SIG-M5 treated with dmso at 0.1 percent for 504 hours (cell line): ENCODE measurements around the gene DUS3L.
"Not testable (repeated sequence)": the region's sequence is repeated elsewhere in the genome, so short reads cannot be mapped to it uniquely, and the experiment has no call there.

ENCODE experiments used
- DNase-seq: peaks from one replicate; lab custom pipeline; 2025; ENCODE audit not compliant: unreplicated experiment; lab: John Stamatoyannopoulos, UW

The DUS3L gene

GRCh38 chr19:5775668-5776309, 15.2 kb downstream of the DUS3L start:
- no peak for DNase-seq

GRCh38 chr19:5774921-5775320, 16.0 kb downstream of the DUS3L start:
- DNase-seq: no peak

GRCh38 chr19:5773276-5773675, 17.7 kb downstream of the DUS3L start:
- no peak for DNase-seq

GRCh38 chr19:5772416-5772815, 18.5 kb downstream of the DUS3L start:
- no peak for DNase-seq

- no peak for DNase-seq
Measured at GRCh38 chr19:5767949-5768348, 23.0 kb downstream of the DUS3L start.

- DNase-seq: no peak
Measured at GRCh38 chr19:5765220-5765619, 25.7 kb downstream of the DUS3L start.

GRCh38 chr19:5762608-5763217, 28.2 kb downstream of the DUS3L start:
- no peak for DNase-seq

GRCh38 chr19:5753743-5754142, 37.2 kb downstream of the DUS3L start:
- no peak for DNase-seq

- DNase-seq: no peak
Measured at GRCh38 chr19:5751709-5752108, 39.3 kb downstream of the DUS3L start.

- DNase-seq: no peak
Measured at GRCh38 chr19:5749505-5749904, 41.5 kb downstream of the DUS3L start.

GRCh38 chr19:5748920-5749319, 42.0 kb downstream of the DUS3L start:
- DNase-seq: not testable (repeated sequence)

GRCh38 chr19:5744999-5745398, 46.0 kb downstream of the DUS3L start:
- DNase-seq: not testable (repeated sequence)

GRCh38 chr19:5743630-5744029, 47.3 kb downstream of the DUS3L start:
- DNase-seq: no peak

- DNase-seq: no peak
Measured at GRCh38 chr19:5742051-5742450, 48.9 kb downstream of the DUS3L start.

- DNase-seq: peak; percentile 15
Measured at GRCh38 chr19:5738423-5738822, 52.5 kb downstream of the DUS3L start.
